D721Med (cell line): ENCODE measurements around the gene PFKM.
"Not testable (repeated sequence)": the region's sequence is repeated elsewhere in the genome, so short reads cannot be mapped to it uniquely, and the experiment has no call there.

Experiments
- DNase-seq: peaks from one replicate; pipeline ENCODE4 v3.0.0; 2011; ENCODE audit warnings: low spot score; ENCODE audit not compliant: insufficient read length
- FAIRE-seq: peaks from 2 replicates; lab custom pipeline; 2011; peaks lifted over from hg19 to GRCh38; lab: Jason Lieb, UNC
- TF ChIP-seq, protein P1 (sequence below): IDR thresholded peaks from 2 replicates; pipeline ENCODE4 v1.5.1; 2012; ENCODE audit warnings: mild to moderate bottlenecking, control low read depth; ENCODE audit not compliant: insufficient read depth; ENCODE audit errors: missing control alignments

The PFKM gene

DNA sequence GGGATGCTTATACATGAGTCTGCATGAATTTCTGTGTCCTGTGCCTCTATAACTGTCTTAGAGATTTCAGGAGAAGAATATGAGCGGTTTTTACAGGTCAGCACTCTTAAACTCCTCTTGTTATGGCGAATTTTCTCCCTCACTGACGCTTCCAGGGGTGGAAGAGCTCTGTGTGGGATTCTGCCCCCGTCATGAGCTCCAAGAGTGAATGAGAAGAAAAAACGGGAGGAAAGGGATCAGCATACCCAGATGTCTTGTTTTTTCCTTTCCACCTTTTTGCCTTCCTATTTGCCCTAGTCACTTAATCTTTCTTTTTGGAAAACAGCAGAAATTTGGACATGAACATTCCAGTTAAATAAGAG lies 651 bp downstream of the PFKM start:
- TF ChIP-seq, protein P1, sequence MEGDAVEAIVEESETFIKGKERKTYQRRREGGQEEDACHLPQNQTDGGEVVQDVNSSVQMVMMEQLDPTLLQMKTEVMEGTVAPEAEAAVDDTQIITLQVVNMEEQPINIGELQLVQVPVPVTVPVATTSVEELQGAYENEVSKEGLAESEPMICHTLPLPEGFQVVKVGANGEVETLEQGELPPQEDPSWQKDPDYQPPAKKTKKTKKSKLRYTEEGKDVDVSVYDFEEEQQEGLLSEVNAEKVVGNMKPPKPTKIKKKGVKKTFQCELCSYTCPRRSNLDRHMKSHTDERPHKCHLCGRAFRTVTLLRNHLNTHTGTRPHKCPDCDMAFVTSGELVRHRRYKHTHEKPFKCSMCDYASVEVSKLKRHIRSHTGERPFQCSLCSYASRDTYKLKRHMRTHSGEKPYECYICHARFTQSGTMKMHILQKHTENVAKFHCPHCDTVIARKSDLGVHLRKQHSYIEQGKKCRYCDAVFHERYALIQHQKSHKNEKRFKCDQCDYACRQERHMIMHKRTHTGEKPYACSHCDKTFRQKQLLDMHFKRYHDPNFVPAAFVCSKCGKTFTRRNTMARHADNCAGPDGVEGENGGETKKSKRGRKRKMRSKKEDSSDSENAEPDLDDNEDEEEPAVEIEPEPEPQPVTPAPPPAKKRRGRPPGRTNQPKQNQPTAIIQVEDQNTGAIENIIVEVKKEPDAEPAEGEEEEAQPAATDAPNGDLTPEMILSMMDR, result no peak
- DNase-seq (no peak), FAIRE-seq (no peak)

DNA sequence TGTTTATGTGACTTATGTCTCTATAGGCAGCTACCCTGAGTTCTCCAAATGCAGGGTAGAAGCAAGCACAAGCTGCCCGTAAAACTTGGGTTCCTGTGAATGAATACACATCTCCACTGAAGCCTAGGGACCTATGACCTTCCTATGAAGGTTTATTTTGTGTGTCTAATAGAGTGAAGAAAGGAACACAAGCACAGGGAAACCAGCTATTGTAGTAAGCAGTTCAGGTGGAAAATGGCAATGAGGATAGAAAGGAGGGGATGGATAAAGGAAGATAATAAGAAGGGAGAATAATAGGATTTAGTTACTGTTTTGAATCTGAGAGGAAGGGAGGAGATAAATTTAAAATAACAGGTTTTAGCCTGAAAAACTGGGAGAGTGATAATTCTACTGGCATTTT lies 2.4 kb downstream of the PFKM start:
- TF ChIP-seq, protein P1, result no peak
- DNase-seq (no peak), FAIRE-seq (no peak)

DNA sequence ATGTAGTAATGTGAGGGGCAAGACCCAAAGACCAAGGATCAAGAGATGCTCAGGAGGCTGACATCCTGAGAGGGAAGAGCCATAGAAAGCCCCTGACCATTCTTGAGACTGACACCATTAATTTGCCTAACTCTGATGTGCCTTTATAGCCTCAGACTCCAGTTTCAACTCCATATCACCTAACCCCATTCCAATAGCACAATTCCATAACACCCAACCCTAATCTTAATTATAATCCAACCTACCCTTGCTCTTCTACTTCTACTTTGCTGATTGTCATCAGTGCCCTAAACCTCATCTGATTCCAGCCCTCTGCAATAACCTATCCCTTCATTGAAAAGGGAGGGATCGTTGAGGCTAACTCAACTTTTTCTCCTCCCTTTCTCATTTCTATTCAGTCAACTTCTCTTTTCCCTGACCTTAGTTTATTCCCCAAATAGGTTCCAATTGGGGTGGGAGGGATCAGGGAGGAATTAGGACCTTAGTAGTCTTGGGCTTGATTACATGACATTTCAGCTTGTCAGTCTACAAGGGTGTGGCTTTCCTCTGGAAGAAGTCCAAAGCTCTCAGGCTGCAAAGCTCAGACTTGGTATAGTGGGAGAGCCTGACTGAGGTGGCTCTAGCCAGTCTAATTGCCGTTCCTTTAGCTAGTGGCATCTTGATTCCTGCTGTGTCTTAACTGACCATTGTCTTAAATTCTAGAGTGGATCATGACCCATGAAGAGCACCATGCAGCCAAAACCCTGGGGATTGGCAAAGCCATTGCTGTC lies 3.1 kb downstream of the PFKM start:
- FAIRE-seq (no peak), DNase-seq (no peak)
- TF ChIP-seq, protein P1, result no peak

DNA sequence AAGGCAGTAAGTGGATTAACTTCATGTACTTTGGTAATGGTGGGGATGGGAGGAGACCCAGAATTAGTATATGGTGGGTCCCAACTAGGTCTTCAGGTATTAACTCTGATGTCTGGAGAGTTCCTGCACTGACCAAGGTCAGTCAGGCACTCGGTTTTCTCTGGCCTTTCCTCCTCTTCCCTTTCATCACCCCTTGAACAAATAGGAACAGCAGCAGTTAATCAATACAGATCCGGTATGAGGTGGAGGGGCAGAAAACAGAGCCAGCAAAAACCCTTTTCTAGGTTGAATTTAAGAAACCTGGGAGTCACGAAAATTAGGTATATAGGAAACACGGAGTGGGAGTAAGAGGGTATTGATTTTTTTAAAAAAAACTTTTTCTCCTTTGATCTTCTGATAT lies 4.0 kb downstream of the PFKM start:
- DNase-seq (no peak), FAIRE-seq (no peak)
- TF ChIP-seq, protein P1, result no peak

DNA sequence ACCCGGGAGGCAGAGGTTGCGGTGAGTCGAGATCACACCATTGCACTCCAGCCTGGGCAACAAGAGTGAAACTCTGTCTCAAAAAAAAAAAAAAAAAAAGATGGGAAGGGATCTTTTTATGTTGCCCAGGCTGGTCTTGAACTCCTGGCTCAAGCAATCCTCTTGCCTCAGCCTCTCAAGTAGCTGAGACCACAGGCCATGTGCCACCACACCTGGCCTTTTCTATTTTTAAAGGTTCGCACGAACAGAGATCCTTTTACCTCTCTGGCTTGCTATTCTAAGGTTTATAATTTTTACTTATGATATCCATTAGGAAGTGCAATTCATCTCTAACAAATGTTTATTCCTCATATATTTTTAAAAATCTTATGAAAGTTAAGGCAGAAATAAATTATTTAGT lies 6.4 kb downstream of the PFKM start:
- FAIRE-seq, DNase-seq: not testable (repeated sequence)

DNA sequence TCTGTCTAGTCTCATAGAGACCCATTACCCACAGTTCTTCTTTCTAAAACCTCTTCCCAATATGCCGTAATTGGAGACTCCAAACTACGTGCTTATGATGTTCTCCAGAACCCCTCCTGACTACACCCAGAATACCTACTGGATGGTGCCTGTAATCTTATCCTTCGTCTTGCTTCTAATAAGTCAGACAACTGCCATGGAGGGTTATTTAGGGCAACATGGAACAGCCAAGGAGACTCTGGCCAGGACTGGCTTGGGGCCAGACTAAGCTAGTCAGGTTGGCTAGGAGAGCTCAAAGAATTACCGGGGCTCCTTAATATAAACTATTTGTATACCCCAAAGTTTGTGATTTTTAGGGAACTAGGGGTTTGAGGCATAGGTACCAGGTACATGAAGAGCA lies 6.8 kb downstream of the PFKM start:
- TF ChIP-seq, protein P1, result no peak
- DNase-seq (no peak), FAIRE-seq (no peak)

DNA sequence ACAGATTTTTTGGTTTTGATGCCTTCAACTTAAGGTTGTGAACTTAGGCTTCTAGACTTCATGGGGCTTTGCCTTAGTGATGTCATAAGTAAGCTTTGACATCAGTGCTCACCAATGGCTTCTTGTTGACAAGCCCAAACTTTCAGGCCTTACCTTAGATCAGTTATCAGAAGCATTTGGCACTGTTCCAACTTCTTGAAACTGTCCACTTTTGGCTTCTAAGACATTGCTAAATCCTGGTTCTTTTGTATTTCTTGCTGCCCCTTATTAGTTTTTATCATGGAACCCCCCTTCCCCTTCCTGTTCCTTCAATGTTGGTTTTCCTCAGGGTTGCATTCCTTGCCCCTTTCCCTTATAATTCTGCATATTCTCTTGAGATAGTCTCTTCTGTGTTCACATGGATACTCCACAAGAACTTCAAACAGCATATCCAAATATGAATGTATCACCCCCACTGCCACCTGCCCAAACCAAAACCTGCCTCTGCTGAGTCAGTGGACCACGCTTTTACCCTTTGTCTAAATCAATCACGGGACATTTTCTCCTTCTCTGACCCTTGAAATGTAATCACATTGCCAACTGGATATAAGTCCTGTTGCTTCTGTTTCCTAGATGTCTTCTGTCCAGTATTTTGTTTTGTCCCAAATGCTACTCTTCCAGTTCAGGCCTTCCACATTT lies 7.9 kb downstream of the PFKM start:
- no peak for DNase-seq
- TF ChIP-seq, protein P1, result no peak
- FAIRE-seq, result no peak
